ENCODE measurements around the gene CEP63. TPM values are rescaled to one million over a fixed set of nuclear protein-coding genes. Genes with fewer than 3 reads are reported as not detected.

Gene CEP63
- total and polyA plus RNA-seq, 2 experiments from 2014 or later = 15.1 to 53.9 TPM

GRCh38 chr3:134552784-134553183 lies 66.9 kb downstream of the CEP63 start (continued):
- TF ChIP-seq CTCF (conservative IDR thresholded peaks at IDR 0.05; ENCODE audit: low read depth in 2 of 2) (no peak), EZH2 (IDR thresholded peaks at IDR 0.05; ENCODE audit: low read depth, unreplicated experiment) (no peak), STAT1 (IDR thresholded peaks at IDR 0.05; ENCODE audit: unreplicated experiment) (no peak), ETS1 (IDR thresholded peaks at IDR 0.05) (no peak), ZNF114 (CRISPR knock-in tag; IDR thresholded peaks at IDR 0.05) (no peak), ZNF331 (CRISPR knock-in tag; IDR thresholded peaks at IDR 0.05; ENCODE audit: low read depth) (no peak), NANOG (IDR thresholded peaks at IDR 0.05; ENCODE audit: borderline replicate concordance) (no peak), EZH2phosphoT487 (IDR thresholded peaks at IDR 0.05; ENCODE audit: unreplicated experiment) (no peak)

DNA sequence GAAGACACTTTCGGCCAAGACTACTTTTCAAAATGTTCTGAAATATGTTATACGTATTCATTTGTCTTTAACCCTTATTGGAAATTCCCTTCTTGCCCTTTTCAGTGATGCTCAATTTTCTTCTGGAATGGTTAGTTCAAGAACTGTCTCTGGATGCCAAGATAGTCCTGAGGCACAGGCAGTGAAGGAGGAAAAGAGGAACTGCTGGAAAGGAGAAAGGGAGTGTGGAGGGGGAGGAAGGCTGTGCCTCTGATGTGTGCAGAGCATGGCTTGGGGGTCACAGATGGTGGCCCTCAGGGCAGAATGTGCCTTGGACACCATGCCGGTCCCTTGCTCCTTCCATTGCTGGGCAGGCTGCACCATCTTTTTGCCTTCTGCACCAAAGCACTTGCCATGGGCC lies 73.7 kb downstream of the CEP63 start:
- Histone ChIP-seq H4K20me1 (replicated peaks; ENCODE audit: insufficient read depth) (no peaks in the 10 kb centered on the region), H3K79me2 (replicated peaks; ENCODE audit: insufficient read depth) (no peaks in the 10 kb centered on the region), H3F3A (replicated peaks; ENCODE audit: low read depth) (no peaks in the 10 kb centered on the region), H3K4me1 (ENCODE audit: insufficient read depth) (no peaks in the 10 kb centered on the region; the same call in 1 of the 2 replicates), H3K4me3 (no peak overlapping the region), H3K4me2 (no peak overlapping the region), H3K36me3 (ENCODE audit: insufficient read depth) (no peaks in the 10 kb centered on the region), H2AFZ (no peak overlapping the region), H3K27me3 (ENCODE audit: insufficient read depth) (no peaks in the 10 kb centered on the region), H3K9me2 (ENCODE audit: insufficient read depth) (0 out of 2 replicates have a peak, but pooled peaks cover 2% of the 10 kb centered on the region), H3K27ac (ENCODE audit: low read depth) (no peak overlapping the region)
- TF ChIP-seq JUNB (IDR thresholded peaks at IDR 0.05; ENCODE audit: unreplicated experiment) = no peak
- no peak for TF ChIP-seq NANOG (IDR thresholded peaks at IDR 0.05; ENCODE audit: borderline replicate concordance)
- TF ChIP-seq, protein P1, sequence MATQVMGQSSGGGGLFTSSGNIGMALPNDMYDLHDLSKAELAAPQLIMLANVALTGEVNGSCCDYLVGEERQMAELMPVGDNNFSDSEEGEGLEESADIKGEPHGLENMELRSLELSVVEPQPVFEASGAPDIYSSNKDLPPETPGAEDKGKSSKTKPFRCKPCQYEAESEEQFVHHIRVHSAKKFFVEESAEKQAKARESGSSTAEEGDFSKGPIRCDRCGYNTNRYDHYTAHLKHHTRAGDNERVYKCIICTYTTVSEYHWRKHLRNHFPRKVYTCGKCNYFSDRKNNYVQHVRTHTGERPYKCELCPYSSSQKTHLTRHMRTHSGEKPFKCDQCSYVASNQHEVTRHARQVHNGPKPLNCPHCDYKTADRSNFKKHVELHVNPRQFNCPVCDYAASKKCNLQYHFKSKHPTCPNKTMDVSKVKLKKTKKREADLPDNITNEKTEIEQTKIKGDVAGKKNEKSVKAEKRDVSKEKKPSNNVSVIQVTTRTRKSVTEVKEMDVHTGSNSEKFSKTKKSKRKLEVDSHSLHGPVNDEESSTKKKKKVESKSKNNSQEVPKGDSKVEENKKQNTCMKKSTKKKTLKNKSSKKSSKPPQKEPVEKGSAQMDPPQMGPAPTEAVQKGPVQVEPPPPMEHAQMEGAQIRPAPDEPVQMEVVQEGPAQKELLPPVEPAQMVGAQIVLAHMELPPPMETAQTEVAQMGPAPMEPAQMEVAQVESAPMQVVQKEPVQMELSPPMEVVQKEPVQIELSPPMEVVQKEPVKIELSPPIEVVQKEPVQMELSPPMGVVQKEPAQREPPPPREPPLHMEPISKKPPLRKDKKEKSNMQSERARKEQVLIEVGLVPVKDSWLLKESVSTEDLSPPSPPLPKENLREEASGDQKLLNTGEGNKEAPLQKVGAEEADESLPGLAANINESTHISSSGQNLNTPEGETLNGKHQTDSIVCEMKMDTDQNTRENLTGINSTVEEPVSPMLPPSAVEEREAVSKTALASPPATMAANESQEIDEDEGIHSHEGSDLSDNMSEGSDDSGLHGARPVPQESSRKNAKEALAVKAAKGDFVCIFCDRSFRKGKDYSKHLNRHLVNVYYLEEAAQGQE (IDR thresholded peaks at IDR 0.05; ENCODE audit: unreplicated experiment) = no peak
- no peak for TF ChIP-seq POLR2AphosphoS5 (IDR thresholded peaks at IDR 0.05; ENCODE audit: low read depth)
- no peak for TF ChIP-seq CTCF (conservative IDR thresholded peaks at IDR 0.05; ENCODE audit: low read depth in 2 of 2)
- no peak for TF ChIP-seq CREB1 (CRISPR knock-in tag; IDR thresholded peaks at IDR 0.05; ENCODE audit: low read depth)
- no peak for TF ChIP-seq ZNF331 (CRISPR knock-in tag; IDR thresholded peaks at IDR 0.05; ENCODE audit: low read depth)
- no peak for TF ChIP-seq ZNF114 (CRISPR knock-in tag; IDR thresholded peaks at IDR 0.05)
- no peak for TF ChIP-seq STAT1 (IDR thresholded peaks at IDR 0.05; ENCODE audit: unreplicated experiment)
- H3K36me3 Mint-ChIP-seq (ENCODE audit: low read depth) = no peaks in the 10 kb centered on the region; the same call in 2 of the 3 replicates
- ATAC-seq = no peak
- no peaks in the 10 kb centered on the region for H3K9me3 Mint-ChIP-seq
- H3K4me3 Mint-ChIP-seq = no peak overlapping the region
- no peak for DNase-seq (ENCODE audit: low spot score)
- peaks cover 11% of the 10 kb centered on the region for H3K4me1 Mint-ChIP-seq
- no peak overlapping the region for H3K27ac Mint-ChIP-seq
- peaks cover 6% of the 10 kb centered on the region for H3K27me3 Mint-ChIP-seq (ENCODE audit: insufficient read depth, low read depth, poor library complexity)
